Coronary artery (tissue), 2 donors: ENCODE results near the gene ZNF609.
"Not testable (repeated sequence)": the region's sequence is repeated elsewhere in the genome, so short reads cannot be mapped to it uniquely, and the experiment has no call there.

Source experiments
- DNase-seq: peaks from one replicate; pipeline ENCODE4 v3.0.0-alpha.2; 2017; ENCODE audit warnings: low spot score
- H3K27ac ChIP-seq, 2 donors: fragments of 200-600 bp; sonication (generic); one replicate each; pipeline ENCODE4 v1.5.1; 2016 to 2019
- H3K4me3 ChIP-seq: fragments of 200-600 bp; sonication (generic); 2 replicates; pipeline ENCODE4 v1.5.1; 2016; ENCODE audit warnings: mild to moderate bottlenecking, moderate library complexity
- TF ChIP-seq, protein P1 (sequence below): fragments of 200-600 bp; sonication (generic); IDR thresholded peaks from one replicate; pipeline ENCODE4 v1.5.1; 2019; ENCODE audit warnings: antibody characterized with exemption

The ZNF609 gene

DNA sequence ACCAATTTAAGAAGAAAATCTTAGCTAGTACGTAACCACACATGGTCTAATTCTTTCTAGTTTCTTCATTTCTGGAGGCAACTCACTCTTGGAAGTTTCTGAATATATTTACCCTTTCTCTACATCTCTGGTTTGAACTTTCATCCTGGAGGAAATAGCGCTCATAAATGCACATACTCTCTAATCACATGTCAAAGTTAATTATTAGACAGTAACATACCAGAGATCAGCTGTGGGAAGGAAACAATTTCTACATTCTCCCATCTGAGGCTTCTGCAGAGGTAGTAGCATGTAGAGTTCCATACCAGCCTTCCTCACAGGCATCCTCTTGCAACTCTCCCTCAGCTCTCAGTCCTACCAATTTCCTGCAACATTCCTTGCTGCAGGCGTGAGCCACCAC is 182.5 kb downstream of the ZNF609 start:
- H3K4me3 ChIP-seq = no peak overlapping the region
- DNase-seq = no peak
- no peak overlapping the region for H3K27ac ChIP-seq
- TF ChIP-seq, protein P1, sequence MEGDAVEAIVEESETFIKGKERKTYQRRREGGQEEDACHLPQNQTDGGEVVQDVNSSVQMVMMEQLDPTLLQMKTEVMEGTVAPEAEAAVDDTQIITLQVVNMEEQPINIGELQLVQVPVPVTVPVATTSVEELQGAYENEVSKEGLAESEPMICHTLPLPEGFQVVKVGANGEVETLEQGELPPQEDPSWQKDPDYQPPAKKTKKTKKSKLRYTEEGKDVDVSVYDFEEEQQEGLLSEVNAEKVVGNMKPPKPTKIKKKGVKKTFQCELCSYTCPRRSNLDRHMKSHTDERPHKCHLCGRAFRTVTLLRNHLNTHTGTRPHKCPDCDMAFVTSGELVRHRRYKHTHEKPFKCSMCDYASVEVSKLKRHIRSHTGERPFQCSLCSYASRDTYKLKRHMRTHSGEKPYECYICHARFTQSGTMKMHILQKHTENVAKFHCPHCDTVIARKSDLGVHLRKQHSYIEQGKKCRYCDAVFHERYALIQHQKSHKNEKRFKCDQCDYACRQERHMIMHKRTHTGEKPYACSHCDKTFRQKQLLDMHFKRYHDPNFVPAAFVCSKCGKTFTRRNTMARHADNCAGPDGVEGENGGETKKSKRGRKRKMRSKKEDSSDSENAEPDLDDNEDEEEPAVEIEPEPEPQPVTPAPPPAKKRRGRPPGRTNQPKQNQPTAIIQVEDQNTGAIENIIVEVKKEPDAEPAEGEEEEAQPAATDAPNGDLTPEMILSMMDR = no peak

DNA sequence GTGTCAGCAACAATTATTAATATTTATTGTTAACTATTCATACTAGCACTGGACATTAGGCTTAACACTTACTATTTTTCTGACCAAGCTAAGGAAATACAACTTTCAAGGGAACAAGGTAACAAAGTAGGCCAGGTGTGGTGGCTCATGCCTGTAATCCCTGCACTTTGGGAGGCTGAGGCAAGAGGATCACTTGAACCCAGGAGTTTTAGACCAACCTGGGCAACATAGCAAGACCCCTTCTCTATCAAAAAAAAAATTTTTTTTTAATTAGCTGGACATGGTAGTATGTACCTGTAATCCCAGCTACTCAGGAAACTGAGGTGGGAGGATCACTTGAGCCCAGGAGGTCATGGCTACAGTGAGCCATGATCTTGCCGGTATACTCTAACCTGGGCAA is 183.3 kb downstream of the ZNF609 start:
- DNase-seq = no peak
- no peak overlapping the region for H3K4me3 ChIP-seq
- H3K27ac ChIP-seq = no peak overlapping the region

DNA sequence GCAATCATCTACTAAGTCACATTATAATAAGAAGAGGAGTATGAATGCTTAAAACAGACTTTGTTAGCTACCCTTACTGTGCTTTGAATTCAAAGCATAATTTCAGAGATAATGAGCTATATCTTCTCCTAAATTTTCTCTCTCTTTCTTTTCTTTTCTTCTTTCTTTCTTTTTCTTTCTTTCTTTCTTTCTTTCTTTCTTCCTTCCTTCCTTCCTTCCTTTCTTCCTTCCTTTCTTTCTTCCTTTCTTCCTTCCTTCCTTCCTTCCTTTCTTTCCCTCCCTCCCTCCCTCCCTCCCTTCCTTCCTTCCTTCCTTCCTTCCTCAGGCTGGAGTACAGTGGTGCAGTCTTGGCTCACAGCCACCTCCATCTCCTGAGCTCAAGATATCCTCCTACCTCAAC is 184.4 kb downstream of the ZNF609 start:
- DNase-seq, H3K4me3 ChIP-seq, H3K27ac ChIP-seq: not testable (repeated sequence)

More for the DNA sequence above, 183.3 kb downstream of the ZNF609 start:
- TF ChIP-seq, protein P1 = no peak

DNA sequence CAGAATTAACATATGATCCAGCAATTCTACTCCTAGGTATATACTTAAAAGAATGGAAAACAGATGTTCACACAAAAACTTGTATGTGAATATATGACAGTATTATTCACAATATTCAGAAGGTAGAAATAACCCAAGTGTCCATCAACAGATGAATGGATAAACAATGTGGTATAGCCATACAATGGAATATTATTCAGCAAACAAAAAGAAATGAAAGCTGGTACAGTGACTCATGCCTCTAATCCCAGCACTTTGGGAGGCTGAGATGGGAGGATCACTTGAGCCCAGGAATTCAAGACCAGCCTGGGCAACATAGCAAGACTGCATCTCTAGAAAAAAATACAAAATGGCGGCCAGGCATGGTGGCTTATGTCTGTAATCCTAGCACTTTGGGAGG is 185.6 kb downstream of the ZNF609 start:
- TF ChIP-seq, protein P1 = no peak
- no peak for DNase-seq
- Histone ChIP-seq H3K4me3 (no peak overlapping the region), H3K27ac (no peak overlapping the region)

DNA sequence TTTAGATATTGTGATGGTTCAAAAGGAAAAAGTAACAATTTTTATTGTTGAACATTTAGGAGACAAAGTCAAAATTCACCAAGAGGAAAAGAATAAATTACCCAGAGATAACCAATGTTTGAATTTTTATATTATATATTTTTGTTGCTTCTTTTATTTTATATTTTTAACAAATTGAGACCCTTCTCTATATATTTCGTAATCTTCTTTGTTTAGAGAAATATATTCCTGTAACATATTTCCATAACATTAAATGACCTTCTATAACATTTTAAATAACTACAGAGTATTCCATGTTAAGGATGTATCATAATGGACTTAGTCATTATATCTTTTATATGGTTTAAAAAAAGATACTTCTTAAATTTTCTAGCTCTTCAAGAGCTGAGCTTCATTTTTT is 187.0 kb downstream of the ZNF609 start:
- Histone ChIP-seq H3K27ac (no peak overlapping the region), H3K4me3 (no peak overlapping the region)
- TF ChIP-seq, protein P1 = no peak
- DNase-seq = no peak

DNA sequence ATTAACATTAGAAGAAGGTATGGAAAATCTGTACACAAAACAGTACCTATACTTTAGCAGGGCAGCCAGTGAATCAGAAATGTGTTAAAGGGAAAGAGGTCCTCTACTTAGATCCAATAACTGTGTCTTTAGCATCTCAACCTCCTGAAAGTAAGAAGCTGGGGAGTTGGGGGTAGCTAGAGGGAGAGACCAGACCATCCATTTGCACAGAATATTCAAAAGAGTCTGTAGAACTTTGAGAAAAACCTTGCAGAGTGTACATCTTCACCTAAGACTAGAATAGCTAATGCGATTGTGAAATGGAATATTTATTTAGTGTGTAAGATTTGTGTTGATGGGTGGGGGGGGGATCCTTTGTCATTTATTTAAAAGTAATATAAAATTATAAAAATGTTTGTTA is 190.2 kb downstream of the ZNF609 start:
- Histone ChIP-seq H3K27ac (no peak overlapping the region), H3K4me3 (no peak overlapping the region)
- TF ChIP-seq, protein P1 = no peak
- no peak for DNase-seq

DNA sequence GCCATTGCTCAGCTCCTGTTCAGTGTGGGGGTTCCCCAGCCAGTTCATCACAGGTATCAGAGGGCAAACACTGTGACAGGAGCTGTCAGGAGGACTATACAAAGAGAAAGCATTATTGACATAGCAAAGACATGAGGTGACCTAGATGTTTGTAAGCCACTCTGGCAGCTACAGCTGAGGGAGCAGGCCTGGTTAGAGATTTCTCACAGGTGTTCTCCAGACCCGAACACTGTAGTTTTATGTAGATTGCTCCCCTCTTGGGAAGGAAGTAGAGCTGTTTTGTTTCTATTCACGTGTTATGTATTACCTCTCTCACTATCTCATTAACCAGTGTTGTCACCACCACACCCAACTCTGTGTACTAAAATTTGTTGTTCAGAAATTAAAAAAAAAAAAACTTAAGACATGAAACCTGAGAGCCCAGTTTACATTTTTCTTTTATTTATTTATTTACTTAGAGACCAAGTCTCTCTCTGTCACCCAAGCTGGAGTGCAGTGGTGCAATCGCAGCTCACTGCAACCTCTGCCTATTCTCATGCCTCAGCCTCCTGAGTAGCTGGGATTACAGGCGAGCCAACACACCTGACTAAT is 191.3 kb downstream of the ZNF609 start:
- TF ChIP-seq, protein P1 = no peak
- no peak overlapping the region for H3K27ac ChIP-seq
- no peak overlapping the region for H3K4me3 ChIP-seq
- DNase-seq = no peak

DNA sequence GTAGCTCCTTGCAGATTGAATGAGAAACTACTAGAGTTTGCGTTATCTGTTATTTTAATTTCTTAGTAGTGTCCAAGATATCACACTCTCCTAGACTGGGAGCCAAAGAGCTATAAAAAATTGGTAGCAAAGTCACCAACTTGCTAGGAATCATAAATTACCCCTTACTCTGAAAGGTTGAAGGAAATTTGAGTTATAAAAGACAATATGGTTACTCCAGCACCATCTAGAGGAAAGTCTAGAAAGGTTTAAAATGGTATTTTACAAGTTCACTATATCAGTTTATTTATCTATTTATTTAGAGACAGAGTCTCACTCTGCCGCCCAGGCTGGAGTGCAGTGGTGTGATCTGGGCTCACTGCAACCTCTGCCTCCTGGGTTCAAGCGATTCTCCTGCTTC is 193.4 kb downstream of the ZNF609 start:
- TF ChIP-seq, protein P1 = no peak
- DNase-seq = no peak
- Histone ChIP-seq H3K4me3 (no peak overlapping the region), H3K27ac (no peak overlapping the region)
